Eye (tissue), 1 donor: ENCODE results near the gene GJA3.
"Not testable (repeated sequence)": the region's sequence is repeated elsewhere in the genome, so short reads cannot be mapped to it uniquely, and the experiment has no call there.

Experiments
- DNase-seq: peaks from one replicate; pipeline ENCODE4 v3.0.0-alpha.2; 2015

The GJA3 gene

GRCh38 chr13:20182231-20182846 is 21.5 kb upstream of the GJA3 start:
- peak; percentile 92 for DNase-seq

GRCh38 chr13:20181188-20181587 is 20.3 kb upstream of the GJA3 start:
- DNase-seq: no peak

DNA sequence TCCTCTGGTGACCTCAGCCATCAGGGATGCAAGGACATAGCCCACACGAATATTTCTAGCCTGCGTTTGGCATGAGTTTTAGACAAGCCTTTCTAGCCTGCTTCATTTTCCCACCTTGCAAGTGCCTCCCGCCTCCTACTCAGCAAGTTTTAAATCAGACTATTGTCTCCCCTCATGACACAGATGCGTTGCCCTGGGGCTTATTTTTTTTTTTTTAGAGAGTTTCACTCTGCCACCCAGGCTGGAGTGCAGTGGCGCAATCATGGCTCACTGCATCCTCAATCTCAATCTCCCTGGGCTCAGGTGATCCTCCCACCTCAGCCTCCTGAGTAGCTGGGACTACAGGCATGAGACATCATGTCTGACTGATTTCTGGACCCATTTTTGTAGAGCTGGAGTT is 17.3 kb upstream of the GJA3 start:
- no peak for DNase-seq

DNA sequence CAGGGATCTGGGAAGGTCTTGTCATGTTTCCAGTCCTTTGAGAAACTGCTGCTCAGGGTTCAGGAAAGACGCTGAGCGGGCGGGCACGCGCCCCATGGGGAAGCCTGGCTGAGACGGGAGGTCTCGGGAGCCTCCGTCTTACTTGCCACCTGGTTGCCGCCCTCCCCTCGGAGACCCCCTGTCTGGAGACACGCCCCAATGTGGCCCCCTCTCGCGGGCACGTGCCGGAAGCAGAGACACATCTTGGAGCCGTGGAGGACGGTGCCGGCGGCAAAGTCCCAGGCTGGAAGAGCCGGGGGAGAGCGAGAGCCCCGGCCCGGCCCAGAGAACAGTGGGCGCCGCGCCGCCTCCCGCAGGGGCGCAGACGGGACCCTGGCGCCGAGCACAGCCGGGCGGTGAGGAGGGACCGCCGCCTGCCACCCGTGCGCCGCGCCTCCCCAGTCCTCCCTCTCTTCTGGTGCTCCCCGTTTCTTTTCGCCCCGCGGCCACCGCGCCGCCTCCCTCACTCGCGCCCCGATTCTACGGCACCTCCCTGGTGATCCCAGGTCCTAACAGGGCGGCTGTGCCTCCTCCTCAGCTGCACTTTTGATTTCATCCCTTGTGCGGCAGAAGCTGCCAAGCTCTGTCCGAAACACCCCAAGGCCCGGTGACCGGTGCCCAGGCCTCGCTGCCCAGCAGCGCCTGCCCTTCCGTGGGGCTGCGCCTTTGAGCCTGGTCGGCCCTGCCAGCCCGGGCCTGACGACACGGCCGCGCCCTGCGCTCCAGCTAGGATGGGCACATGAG is 16.4 kb upstream of the GJA3 start:
- no peak for DNase-seq

DNA sequence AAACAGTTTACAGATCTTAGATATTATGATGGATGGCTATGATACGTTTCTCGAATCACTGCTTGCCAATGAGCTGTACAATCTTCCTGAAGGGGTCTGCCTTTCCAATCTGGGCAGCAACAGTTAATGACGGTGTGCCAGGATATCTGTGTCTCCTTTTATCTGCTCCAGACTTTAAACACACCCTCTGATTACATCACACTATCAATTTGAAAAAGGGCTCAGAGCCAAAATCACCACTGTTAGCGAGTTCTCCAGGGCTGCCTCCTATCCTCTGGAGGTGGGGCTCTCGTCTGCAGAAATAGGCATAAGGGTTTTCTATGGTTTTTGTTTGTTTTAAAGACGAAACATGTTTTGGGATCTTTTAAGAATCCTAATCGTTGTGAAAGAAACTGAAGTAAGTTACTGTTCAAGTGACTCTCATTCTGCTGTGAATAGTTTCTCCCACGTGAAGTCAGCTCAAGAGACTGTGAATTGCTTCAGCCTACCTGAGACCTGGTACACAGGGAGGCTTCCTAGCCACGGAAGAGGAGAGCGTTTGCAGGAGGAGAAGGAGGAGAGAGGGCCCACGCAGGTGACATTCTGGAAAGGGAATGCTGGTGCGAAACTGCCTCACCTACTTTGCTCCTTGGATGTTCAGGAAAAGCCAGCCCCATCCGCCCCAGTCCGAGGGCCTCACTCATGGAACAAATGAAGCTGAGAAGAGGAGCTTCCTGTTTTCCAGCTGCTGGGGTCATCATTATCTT is 15.2 kb upstream of the GJA3 start:
- no peak for DNase-seq

- DNase-seq: no peak
Observed at GRCh38 chr13:20175406-20175794, 14.5 kb upstream of the GJA3 start.

GRCh38 chr13:20174656-20175405 is 14.0 kb upstream of the GJA3 start:
- DNase-seq: peak; percentile 66

- DNase-seq: no peak
Observed at GRCh38 chr13:20173116-20173746, 12.4 kb upstream of the GJA3 start.

- no peak for DNase-seq
Observed at GRCh38 chr13:20171364-20171763, 10.5 kb upstream of the GJA3 start.

DNA sequence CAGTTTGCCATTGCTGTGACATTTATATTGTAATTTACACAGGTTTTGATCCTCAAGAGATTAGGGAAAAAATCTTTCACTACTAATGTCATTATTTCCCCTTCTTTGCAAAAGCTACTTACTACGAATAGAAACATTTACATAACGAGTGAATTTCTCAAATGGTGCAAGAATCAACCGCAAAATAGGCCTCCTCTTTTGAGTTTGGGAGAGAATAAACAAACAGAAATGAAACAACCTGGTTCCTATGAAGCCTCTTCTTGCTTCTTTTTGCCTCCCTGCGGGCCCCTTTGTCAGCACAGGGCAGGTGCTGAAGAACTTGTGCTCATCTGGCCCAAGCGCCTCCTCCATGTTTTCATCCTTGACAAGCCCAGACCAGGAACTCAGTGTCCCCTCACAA is 10.1 kb upstream of the GJA3 start:
- no peak for DNase-seq

DNA sequence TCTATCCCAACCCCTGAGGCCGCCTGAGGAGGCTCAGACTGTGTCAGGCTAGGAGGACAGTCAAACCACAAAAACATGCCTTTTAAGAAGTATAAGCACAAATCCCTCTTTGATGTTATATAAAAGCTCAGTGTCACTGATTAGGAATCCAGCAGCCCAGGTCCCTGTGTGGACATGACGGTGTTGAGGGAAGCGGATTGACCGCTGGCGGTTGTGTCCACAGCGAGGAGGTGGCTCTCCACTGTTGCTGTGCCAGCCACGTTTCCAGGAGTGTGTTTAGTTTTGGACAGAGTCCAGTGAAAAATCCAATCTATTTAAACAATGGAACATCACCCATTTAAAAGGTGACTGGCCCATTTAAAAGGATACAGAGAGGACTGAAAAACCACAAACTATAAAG is 7.5 kb upstream of the GJA3 start:
- no peak for DNase-seq

DNA sequence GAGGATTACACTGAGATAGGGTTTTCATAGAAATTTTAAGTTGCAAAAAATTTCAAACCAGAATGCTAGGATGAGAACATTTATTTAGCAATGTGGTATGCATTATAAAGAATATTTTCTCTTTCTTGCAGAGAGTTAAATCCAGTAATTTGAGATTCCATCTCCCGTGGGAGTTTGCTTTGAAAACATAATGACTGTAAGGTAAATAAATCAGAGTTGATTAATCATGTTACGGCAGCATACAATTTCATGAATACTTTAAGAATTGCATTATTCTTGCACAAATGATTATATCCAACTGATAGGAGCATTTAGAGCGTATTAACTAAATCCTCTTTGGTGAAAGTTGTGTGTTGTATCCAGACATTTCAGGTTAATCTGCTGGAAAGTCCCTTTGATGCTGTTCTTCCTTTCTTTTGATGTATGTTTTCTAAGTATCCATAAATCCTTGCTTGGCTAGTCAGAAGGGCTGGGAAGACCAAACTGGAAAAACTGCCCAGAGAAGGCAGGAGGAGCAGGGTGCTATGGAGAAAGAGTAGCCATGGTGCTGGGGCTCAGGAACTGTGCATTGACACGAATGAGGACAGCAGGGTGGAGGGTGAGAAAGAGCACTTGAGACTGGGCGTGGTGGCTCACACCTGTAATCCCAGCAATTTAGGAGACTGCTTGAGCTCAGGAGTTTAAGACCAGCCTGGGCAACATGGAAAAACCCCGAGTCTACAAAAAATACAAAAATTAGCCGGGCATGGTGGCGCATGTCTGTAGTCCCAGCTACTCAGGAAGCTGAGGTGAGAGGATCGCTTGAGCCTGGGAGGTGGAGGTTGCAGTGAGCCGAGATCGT is 4.8 kb upstream of the GJA3 start:
- no peak for DNase-seq

DNA sequence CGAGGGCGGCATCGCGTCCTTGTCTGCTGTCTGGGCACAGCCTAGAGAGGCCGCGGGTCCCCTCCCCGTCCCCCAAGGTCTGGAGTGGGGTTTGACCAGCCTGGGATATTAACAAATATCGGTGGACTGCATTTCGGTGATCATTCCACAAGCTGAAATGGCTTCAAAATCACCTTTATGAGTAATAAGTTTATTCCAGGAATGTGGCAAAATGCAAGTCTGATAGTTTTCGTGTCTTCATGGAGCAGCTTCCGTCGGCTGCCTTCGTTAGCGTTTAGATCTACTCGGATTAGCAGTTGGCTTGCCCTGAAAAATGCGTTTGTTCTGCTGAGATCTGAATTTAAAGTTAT is 1.1 kb upstream of the GJA3 start:
- DNase-seq: peak; percentile 48

DNA sequence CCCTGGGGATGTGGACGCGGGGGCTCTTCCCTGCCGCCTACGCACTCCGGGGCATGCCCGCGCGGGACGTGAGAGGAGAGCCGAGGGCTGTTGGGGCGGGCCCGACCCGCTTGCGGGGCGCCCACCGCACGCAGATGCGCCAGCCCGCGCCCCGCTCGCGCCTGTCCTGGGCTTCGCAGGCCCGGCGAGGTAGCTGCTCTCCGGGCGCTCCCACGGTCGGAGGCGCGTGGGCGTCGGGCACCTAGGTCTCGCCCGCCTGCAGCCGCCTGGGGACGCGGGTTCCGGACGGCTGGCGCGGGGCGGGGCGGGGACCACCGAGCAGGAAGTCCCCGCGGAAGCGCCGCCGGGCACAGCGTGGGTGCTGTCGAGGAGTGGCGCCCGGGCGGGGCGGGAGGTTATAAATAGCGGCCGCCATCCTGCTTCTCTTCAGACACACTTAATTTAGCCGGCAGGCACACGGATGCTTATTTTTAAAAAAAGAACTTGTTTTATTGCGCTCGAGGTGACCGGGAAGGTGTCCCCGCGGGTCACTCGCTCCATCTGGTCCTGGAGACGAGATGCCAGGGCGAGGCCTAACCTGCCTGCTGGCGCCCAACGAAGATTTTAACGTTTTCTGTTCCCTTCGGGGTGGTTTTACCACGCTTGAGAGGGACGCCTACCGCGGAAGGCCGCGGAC is 561 bp upstream of the GJA3 start:
- no peak for DNase-seq

GRCh38 chr13:20159646-20160305 is 1.1 kb downstream of the GJA3 start:
- peak; percentile 74 for DNase-seq

- no peak for DNase-seq
Observed at GRCh38 chr13:20157151-20157796, 3.6 kb downstream of the GJA3 start.

DNA sequence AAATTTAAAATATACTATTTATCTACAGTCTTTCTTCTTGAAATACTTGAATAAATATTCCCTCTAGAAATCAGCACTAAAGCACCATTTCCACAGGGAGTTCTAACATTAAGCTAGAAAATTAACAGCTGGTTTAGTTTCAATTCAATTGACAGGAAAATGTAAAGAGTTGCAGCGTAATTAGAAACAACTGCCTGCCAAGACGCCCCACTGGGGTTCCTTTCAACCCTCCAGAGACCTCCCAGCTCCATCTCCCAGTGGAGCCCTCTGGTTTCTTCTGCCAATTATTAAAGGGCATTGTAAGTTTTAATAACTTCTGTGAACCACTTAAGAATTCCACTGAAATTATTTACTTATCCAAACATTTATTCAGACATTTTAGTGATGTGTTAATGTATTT is 4.2 kb downstream of the GJA3 start:
- DNase-seq: peak; percentile 50

- not testable (repeated sequence) for DNase-seq
Observed at GRCh38 chr13:20153290-20153689, 7.6 kb downstream of the GJA3 start.

- no peak for DNase-seq
Observed at GRCh38 chr13:20151612-20152011, 9.2 kb downstream of the GJA3 start.

DNA sequence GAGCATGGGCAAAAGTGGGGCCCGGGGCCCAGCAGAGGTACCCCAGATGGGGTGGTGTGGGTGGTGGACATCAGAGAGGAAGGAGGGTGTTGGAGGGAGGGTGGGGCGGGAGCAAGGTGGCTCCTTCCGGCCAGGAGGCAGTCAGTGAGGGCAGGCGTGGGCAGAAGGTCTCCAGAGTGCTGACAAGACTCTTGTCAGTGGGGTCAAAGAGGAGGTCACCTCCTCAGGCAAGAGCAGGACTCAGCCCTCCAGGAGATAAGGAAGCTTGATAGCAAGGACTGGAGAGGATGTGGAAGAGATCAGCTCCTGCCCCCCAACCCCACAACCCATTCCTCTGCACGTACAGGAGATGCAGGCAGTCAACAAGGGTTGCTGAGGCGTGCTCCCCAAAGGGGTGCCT is 9.8 kb downstream of the GJA3 start:
- DNase-seq: no peak
